Right lobe of liver (tissue), 6 donors: ENCODE measurements around the gene ZNF487. TPM values are rescaled to one million over a fixed set of nuclear protein-coding genes. Genes with fewer than 3 reads are reported as not detected.
A peak's percentile ranks its signal among the peaks of the same experiment; 100 is the strongest.
"Not testable (repeated sequence)": the region's sequence is repeated elsewhere in the genome, so short reads cannot be mapped to it uniquely, and the experiment has no call there.

ENCODE experiments used
- ATAC-seq, 4 donors: fragments of 200-7000 bp; cut with Tn5 transposase; one replicate each; pipeline ENCODE4 v1.9.1; 2020; ENCODE audit warnings: mild to moderate bottlenecking in 4 of 4, moderate library complexity in 4 of 4
- DNase-seq, 3 donors: peaks; one replicate each; pipeline ENCODE4 v3.0.0-alpha.2; 2020
- H3K27ac ChIP-seq, 3 donors: fragments of 200-600 bp; one replicate each; pipeline ENCODE4 v1.8.0; 2022
- H3K27me3 ChIP-seq, 2 donors: fragments of 200-600 bp; one replicate each; pipeline ENCODE4 v1.8.0; 2022
- H3K36me3 ChIP-seq, 4 donors: fragments of 200-600 bp; sonication (generic) in 1 of 4; one replicate each; pipeline versions ENCODE4 v1.5.1 to v1.8.0; 2017 to 2022; ENCODE audit warnings: control low read depth in 1 of 4
- H3K4me1 ChIP-seq, 4 donors: fragments of 200-600 bp; sonication (generic) in 1 of 4; one replicate each; pipeline versions ENCODE4 v1.5.1 to v1.8.0; 2017 to 2022; ENCODE audit warnings: control low read depth in 1 of 4
- H3K4me3 ChIP-seq, 3 donors: fragments of 200-600 bp; one replicate each; pipeline ENCODE4 v1.8.0; 2022
- H3K9me3 ChIP-seq, 4 donors: fragments of 200-600 bp; sonication (generic) in 1 of 4; one replicate each; pipeline versions ENCODE4 v1.5.1 to v1.8.0; 2017 to 2022; ENCODE audit warnings: control low read depth in 1 of 4
- POLR2A ChIP-seq: fragments of 450-650 bp; IDR thresholded peaks from one replicate; pipeline ENCODE4 v1.6.1; 2017; ENCODE audit warnings: antibody characterized with exemption, mild to moderate bottlenecking
- WGBS: methylation state at CpG from one replicate; pipeline ENCODE4 v1.1.6; 2018; ENCODE audit warnings: low coverage, low lambda C conversion rate; ENCODE audit not compliant: insufficient coverage; ENCODE audit errors: missing lambda C conversion rate; 5-methylcytosine and 5-hydroxymethylcytosine counted together
- intact Hi-C, 2 donors: fragments of 100-400 bp; cut with DNase I; formaldehyde crosslinking; loops; one replicate each; pipeline versions ENCODE4 v1.11.2 to v1.14.1; 2022
- total RNA-seq, 6 experiments: library from RNA; depleted of rRNA in 2 of 6; stranded (reverse); fragments of >200 nt in 2 of 6; fragmentation: NEBNext Ultra II Directional in 3 of 6; extraction: Animal tissue kit (Norgen Biotek cat#: 25700) in 3 of 6; gene quantifications; one replicate each; pipeline versions ENCODE4 v1.1.0 to v1.2.4, GENCODE V29; 2016 to 2023
- TF ChIP-seq, protein P1 (sequence below), 4 donors: fragments of 200-600 bp in 3 of 4; fragments of 450-650 bp in 1 of 4; IDR thresholded peaks; one replicate each; pipeline versions ENCODE4 v1.5.1 to v1.8.0; 2016 to 2022; ENCODE audit warnings: antibody characterized with exemption in 4 of 4, mild to moderate bottlenecking in 2 of 4
- donor health status: DM: no; HTN: yes; CAD: no.
- donor health status: DM: no; HTN: no; CAD: no.
- donor health status: DM: no; HTN: no; CAD: no.
- donor health status: DM: no; HTN: yes; CAD: no.
- donor health status: DM: no; HTN: yes; CAD: no.

ZNF487 gene
- total RNA-seq, 6 experiments from 2014 or later = 1.4 to 3.0 (median 1.8) TPM

DNA sequence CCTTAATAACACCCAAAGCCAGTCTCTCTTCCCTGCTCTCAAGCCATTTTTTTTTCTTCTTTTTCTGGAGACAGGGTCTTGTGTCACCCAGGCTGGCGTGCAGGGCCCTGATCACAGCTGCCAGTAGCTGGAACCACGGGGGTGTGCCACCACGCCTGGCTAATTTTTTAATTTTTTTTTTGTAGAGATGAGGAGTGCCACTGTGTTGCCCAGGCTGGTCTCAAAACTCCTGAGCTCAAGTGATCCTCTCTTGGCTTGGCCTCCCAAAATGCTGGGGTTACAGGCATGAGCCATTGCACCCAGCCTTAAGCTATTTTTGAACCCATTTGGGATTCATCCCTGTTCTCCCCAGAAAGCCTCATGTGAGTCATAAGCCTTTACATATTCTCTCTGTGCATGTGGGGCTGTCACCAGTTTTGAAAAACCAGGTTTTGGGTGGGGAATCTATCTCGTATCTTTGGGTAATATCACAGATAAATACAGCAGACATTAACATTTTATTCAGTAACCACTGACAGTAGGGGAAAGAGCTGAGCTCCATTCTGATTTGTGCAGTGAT, 15.5 kb downstream of the ZNF487 start:
- intact Hi-C loops = no loop called here
- no peak for ATAC-seq
- Histone ChIP-seq H3K27me3 (no peaks in the 10 kb centered on the region), H3K9me3 (no peaks in the 10 kb centered on the region), H3K36me3 (no peaks in the 10 kb centered on the region), H3K4me3 (no peak overlapping the region), H3K4me1 (peaks cover 0 to 18% (median 2%) of the 10 kb centered on the region in 4 donors), H3K27ac (no peak overlapping the region)
- WGBS = 62% methylated on average over 4 of the region's 4 CpGs
- no peak for DNase-seq
- TF ChIP-seq POLR2A = no peak
- TF ChIP-seq, protein P1, sequence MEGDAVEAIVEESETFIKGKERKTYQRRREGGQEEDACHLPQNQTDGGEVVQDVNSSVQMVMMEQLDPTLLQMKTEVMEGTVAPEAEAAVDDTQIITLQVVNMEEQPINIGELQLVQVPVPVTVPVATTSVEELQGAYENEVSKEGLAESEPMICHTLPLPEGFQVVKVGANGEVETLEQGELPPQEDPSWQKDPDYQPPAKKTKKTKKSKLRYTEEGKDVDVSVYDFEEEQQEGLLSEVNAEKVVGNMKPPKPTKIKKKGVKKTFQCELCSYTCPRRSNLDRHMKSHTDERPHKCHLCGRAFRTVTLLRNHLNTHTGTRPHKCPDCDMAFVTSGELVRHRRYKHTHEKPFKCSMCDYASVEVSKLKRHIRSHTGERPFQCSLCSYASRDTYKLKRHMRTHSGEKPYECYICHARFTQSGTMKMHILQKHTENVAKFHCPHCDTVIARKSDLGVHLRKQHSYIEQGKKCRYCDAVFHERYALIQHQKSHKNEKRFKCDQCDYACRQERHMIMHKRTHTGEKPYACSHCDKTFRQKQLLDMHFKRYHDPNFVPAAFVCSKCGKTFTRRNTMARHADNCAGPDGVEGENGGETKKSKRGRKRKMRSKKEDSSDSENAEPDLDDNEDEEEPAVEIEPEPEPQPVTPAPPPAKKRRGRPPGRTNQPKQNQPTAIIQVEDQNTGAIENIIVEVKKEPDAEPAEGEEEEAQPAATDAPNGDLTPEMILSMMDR (IDR thresholded peaks at IDR 0.05) = no peak

DNA sequence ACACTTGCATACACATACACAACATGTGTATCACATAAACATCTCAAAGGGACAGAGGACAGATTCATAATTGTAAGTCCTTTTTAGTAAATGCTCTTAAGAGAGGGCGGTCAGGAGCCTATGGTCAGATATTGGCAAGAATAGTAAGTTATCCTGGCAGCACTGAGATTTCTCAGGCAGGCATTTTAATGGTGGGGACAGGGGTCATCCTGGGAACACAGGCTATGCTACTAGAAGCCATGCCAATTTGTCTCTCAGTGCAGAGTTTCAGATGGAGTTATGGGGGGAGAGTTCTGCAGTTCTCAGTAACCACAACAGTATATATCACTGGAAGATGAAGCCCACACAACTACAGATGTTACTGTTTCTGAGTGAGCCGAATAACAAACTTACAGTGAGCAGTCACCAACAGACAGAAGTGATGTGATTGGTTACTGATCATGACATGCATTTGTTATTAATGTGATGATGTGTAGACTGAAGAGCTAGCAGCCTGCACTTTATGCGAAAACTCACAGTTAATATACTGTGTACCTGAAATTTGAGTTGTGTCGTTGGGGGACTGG, 16.4 kb downstream of the ZNF487 start:
- Histone ChIP-seq H3K4me1 (peaks cover 0 to 18% (median 2%) of the 10 kb centered on the region in 4 donors), H3K36me3 (no peaks in the 10 kb centered on the region), H3K4me3 (no peak overlapping the region), H3K27me3 (no peaks in the 10 kb centered on the region), H3K27ac (no peak overlapping the region), H3K9me3 (no peaks in the 10 kb centered on the region)
- no peak for TF ChIP-seq POLR2A
- TF ChIP-seq, protein P1 (IDR thresholded peaks at IDR 0.05) = no peak
- intact Hi-C loops = no loop called here
- DNase-seq (no peak), ATAC-seq (no peak)
- WGBS = 78% methylated on average over 3 of the region's 4 CpGs

DNA sequence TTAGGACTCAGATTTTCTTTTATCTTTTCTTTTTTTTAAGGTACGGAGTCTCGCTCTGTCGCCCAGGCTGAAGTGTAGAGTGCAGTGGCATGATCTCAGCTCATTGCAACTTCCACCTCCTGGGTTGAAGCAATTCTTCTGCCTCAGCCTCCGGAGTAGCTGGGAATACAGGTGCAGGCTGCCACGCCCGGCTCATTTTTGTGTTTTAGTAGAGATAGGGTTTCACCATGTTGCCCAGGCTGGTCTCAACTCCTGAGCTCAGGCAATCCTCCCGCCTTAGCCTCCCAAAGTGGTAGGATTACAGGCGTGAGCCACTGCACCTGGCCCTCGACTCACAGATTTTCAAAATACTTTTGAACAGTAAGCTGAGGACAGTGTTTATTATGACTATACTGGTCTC, 17.1 kb downstream of the ZNF487 start:
- H3K4me1 ChIP-seq = peaks cover 0 to 18% (median 2%) of the 10 kb centered on the region in 4 donors
- 98% methylated on average over 6 of the region's 9 CpGs for WGBS
- DNase-seq, H3K27me3 ChIP-seq, H3K4me3 ChIP-seq, H3K27ac ChIP-seq, intact Hi-C loops, H3K36me3 ChIP-seq, ATAC-seq, H3K9me3 ChIP-seq: not testable (repeated sequence)

DNA sequence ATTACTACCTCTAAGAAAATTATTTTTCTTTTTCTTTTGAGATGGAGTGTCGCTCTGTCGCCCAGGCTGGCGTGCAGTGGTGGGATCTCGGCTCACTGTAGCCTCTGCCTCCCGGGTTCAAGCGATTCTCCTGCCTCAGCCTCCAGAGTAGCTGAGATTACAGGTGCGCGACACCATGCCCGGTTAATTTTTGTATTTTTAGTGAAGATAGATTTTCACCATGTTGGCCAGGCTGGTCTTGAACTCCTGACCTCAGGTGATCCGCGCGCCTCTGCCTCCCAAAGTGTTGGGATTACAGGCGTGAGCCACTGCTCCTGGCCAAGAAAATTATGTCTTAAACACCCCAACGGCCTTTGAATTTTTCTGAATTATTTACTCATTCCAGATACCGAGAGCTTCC, 19.6 kb downstream of the ZNF487 start:
- ATAC-seq, intact Hi-C loops, H3K4me3 ChIP-seq, H3K36me3 ChIP-seq, H3K9me3 ChIP-seq, DNase-seq, H3K27me3 ChIP-seq: not testable (repeated sequence)
- WGBS = 91% methylated on average over 9 of the region's 15 CpGs
- H3K27ac ChIP-seq = peak overlapping the region in 2 of 3 donors; percentile 77 to 87
- H3K4me1 ChIP-seq = peaks cover 0 to 18% (median 2%) of the 10 kb centered on the region in 4 donors

DNA sequence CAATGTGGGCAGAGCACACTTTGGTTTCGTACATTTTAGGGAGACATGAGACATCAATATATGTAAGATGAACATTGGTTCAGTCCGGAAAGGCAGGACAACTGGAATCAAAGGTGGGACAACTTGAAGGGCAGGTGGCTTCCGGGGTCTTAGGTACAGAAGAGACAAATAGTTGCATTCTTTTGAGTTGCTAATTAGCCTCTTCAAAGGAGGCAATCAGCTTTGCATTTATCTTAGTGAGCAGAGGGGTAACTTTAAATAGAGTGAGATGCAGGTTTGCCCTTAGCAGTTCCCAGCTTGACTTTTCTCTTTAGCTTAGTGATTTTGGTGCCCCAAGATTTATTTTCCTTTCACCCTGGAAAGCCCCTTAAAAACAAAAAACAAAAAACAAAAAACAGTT, 21.3 kb downstream of the ZNF487 start:
- Histone ChIP-seq H3K9me3 (no peaks in the 10 kb centered on the region), H3K4me1 (peaks cover 0 to 18% (median 2%) of the 10 kb centered on the region in 4 donors), H3K36me3 (no peaks in the 10 kb centered on the region), H3K27ac (no peak overlapping the region), H3K4me3 (no peak overlapping the region), H3K27me3 (no peaks in the 10 kb centered on the region)
- TF ChIP-seq, protein P1 (IDR thresholded peaks at IDR 0.05) = no peak
- TF ChIP-seq POLR2A = no peak
- 68% methylated on average over 3 of the region's 3 CpGs for WGBS
- ATAC-seq (no peak), DNase-seq (no peak)
- intact Hi-C loops = no loop called here
